Measurements from ENCODE around the gene RIMBP2.

The RIMBP2 gene

DNA sequence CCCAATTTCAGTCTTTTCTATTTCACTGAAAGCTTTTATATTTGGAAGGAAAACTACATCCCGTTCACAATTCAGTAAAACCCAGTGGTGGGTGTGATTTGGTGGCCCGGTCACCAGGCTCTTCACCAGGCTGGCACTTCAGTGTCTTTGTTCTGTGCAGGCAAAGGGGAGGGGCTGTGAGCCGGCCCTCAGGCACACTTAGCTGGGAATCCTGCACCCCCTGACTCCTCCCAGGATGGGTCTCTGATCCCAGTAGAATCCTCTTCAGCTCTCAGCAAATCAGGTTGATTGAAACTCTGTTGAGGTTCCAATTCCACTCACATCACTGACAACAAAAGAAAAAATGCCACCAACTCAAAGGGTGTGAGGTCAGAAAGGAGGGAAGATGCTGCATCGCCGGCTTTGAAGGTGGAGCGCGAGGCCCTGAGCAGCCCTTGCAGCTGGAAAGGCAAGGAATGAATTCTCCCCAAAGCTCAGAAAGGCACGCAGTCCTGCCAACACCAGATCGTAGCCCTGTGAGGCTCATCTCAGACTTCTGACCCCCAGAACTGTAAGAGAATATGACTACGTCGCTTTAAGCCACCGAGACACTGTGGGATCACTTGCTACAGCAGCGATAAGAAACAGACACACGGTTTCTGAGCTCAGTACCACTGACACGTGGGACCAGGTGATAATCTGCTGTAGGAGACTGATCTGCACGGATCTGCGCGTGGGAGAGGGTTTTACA lies 211.8 kb downstream of the RIMBP2 start:
- DNase-seq (ENCODE audit: low read depth), result no peak

DNA sequence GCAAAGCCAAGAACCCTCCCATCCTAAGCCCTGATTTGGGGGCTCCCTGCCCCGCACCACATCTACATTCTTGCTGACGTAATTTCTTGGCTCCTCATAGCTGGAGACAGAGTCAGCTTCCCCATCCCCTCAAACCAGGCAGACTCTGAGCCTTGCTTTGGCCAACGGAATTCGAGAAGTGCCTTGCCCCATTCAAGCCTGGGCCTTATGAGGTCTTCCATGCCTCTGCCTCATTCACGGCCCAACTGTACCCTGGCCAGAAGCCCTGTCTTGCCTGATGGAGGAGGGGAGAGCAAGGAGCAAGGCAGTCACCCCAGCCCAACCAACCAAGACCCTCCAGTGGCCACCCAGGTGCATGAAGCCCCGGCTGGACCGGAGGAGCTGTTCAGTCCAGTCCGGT lies 214.3 kb downstream of the RIMBP2 start:
- no peak for DNase-seq (ENCODE audit: low read depth)

DNA sequence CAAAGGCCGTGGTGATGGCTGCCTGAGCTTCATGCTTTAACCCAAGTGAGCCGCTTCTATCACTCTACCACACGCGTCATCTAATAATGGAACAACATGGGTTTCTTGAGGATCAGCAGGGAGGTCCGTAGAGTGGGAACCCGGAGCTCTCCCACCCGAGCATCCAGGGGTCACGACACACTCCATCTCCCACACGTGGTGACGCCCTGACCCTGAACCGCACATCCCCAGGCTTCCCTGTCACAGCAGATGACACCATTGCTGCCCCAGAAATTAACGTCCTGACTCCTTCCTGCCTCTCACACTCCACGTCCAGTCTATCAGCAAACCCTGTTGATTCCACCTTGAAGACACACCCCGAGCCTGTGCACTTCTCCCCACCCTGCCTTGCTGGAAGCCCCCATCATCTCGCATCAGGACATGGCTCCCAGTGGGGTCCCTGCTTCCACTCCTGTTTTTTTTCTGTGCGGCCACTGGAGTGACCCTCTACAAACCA lies 215.2 kb downstream of the RIMBP2 start:
- no peak for DNase-seq (ENCODE audit: low read depth)

DNA sequence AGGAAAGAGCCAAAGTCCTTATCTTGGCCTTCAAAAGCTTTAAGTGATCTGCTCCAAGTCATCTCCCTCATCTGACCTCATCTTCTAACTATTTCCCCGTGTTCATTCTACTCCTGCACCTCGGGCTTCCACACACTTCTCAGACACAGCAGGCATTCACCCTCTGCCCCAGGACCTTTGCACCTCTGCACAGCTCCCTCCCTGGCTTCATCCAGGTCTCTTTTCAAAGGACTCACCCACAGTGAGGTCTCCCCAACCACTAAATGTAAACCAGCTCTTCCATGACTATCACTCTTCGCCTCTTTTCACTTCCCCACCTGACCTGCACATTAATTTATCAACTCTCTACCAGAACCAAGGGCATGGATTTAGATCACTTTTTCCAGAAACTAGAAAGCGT lies 216.6 kb downstream of the RIMBP2 start:
- no peak for DNase-seq (ENCODE audit: low read depth)

DNA sequence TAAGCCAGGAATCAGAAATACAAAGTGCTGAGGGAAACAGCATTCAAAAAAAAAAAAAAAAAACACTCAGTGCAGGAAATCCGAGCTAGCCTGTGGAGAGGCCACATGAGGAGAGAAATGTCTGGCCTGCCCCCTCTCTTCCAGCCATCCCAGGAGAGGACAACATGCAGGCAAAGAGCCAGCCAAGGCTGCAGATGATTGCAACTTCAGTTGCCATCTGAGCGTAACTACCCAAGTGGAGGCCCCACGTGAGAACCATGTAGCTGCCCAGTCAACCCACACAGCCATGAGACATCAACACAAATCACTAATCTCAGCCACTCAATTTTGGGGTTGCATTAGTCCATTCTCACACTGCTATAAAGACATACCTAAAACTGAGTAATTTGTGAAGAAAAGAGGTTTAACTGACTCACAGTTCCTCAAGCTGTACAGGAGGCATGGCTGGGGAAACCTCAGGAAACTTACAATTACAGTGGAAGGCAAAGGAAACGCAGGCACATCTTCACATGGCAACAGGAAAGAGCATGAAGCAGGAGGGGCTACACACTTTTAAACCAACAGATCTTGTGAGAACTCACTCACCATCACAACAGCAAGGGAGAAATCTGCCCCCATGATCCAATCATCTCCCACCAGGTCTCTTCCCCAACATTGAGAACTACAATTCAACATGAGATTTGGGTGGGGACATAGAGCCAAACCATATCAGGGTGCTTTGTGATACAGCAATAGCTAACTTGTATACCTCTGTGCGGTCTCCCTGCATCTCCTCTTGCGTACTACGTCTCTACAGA lies 217.3 kb downstream of the RIMBP2 start:
- DNase-seq (ENCODE audit: low read depth), result no peak

DNA sequence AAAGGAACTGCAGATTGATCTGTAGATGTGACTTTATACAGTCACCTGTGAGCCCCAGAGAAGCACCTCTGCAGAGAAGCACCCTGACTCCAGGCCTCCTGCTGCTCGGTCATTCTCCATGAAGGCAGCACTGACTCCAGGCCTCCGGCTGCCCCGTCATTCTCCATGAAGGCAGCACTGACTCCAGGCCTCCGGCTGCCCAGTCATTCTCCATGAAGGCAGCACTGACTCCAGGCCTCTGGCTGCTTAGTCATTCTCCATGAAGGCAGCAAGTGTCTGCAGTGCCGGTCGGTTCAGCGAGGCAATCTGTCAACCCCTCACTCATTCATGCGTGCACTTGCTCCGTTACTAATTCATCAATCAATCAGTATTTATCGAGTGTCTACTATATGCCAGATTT lies 218.1 kb downstream of the RIMBP2 start:
- DNase-seq (ENCODE audit: low read depth), result no peak

DNA sequence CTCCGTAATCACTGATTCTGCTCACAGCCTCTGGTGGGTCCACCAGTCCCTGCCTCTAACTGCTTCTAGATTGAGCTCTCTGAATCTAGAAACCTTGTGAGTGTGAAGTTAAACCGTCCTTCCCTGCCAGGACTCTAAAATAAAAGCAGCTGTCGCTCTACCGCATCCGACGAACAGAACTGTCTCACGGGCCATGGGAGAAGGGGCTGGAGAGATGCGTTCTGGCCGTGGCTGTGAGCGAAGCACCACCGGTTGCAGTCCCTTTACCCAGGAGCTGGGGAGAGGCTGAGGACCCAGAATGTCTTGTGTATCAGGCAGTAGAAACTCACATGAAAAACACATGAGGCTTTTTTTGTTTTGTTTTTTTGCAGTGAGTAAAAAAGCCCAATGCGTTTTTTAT lies 218.8 kb downstream of the RIMBP2 start:
- no peak for DNase-seq (ENCODE audit: low read depth)

DNA sequence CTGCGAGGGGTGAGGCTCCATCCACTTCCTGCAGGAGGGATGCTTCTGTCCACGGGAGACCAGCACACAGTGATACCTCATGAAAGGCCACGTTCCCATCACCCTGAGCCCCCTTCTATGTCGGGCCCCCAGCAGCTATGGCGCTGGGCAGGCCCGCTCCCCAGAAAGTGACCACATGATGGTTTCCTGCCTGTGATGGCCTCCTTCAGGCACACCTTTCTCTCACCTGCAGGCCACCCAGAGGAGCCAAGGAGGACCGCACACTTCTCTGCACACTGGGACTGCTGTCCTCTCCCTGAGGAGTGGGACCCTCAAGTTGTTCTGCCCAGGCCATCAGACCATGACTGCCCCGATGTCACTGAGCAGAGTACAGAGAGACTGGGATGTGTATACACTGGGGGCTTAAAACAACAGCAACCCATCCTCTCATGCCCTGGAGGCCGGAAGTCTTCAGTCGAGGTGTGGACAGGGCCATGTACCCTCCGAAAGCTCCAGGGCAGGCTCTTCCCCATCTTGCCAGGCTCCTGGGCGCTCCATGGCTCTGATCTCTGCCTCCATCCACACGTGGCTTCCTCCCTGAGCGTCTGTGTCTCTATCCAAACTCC lies 219.5 kb downstream of the RIMBP2 start:
- no peak for DNase-seq (ENCODE audit: low read depth)

DNA sequence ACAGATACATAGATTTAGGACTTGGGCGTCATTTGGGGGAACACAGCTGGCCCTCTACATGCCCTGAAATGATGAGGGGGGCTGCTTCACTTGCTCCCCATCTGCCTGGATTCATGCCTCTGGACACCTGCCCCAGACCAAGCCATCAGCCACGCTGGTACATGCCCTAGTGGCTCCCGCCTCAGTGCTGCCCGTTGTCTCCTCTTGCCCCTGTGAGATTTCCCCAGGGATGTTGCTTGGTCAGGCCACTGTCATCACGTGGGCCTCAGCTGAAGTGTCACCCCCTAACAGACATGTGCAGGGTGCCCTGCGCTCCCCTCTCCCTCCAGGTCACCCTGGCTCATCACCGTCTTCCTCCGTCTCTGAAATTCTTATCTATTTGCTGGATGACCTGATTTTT lies 220.9 kb downstream of the RIMBP2 start:
- no peak for DNase-seq (ENCODE audit: low read depth)

DNA sequence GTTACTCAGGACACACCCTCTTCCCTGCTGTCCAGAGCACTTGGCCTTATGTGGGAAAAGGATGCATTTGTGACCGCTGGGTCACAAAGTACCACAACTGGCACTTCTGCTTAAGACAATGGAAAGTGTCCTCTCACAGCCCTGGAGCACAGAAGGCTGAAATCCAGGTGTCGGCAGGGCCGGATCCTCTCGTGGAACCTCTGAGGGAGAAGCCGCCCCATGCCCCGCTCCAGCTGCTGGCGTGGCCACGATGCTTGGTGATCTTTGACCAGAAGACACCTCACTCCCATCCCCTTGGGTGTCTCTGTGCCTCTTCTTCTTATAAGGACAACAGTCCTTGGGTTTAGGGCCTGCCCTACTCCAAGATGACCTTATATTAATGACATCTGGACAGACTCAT lies 221.4 kb downstream of the RIMBP2 start:
- DNase-seq (ENCODE audit: low read depth), result no peak

DNA sequence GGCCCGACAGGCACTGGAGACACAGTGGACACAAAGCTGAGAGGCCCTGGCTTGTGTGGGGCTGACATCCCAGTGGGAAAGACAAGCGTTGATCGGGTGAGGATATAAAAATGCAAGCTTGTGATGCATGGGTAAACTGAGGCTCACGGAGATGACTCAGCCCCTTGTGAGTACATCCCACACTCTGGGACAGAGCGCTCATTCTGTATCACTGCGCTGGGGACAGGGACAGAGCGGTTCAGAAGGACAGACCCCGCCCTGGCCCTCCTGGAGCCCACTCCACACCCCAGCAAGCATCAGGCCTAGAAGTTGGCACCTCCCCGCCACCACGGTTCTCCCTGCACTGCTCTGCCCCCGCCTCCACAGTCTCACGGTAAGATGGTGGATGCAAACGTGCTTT lies 222.1 kb downstream of the RIMBP2 start:
- no peak for DNase-seq (ENCODE audit: low read depth)

DNA sequence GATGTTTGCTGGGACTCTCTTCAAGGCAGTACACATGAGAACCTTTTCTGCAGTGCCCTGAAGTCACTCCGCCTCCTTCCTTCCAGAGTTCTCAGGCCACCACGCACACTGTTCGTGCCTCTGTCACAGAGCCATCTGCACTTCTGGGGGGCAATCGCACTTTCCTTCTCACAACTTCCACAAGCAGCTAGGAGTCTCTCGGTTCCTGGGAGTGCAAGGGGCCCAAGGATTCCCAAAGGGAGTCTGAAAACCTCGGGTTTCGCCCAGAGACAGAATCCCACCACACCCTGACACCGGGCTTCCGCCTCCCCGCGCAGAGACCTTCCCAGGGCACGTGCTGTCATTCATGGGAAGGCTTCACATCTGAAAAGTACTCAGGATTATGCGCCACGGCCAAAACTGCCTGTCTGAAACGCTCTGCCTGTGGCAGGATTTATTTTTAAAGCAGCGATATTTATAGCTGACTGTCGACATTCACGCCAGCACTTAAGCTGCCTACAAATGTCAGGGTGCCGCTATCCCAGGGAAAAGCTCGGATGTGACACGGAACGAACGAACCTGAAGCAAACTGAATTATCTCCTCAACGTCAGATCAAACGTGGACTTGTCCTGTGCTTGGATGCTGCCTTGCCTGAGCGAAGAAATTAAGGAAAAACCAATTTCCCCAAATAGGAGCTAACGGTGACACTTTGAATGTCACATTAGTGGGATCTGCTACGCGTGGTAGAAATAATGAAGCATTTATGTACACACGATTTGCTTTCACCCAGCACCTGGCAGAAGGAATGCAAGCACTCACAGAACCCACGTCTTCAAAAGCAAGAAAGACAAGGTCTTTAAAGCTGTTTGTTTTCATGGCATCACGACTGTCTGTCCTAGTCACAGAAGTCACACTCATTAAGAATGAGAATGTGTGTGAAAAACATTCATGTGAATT lies 224.4 kb downstream of the RIMBP2 start:
- DNase-seq (ENCODE audit: low read depth), result no peak

DNA sequence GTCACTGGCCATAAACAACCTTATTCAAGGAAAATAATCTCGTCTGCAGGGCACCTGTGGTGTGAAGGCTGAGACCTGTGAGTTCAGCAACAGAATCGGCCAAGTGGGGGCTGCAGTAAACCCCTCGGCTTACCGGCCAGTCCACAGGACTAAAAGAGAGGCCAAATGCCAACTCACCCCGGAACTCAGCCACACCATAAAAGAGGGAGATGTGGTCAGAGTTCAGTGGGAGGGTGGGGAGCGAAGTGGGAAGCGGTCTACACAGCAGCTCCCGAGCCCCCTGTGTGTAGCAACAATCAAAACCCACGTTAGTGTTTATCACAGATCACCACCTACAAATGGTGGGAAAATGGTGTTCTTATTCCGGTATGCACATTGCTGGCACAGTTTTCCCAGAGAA lies 225.4 kb downstream of the RIMBP2 start:
- DNase-seq (ENCODE audit: low read depth), result no peak

DNA sequence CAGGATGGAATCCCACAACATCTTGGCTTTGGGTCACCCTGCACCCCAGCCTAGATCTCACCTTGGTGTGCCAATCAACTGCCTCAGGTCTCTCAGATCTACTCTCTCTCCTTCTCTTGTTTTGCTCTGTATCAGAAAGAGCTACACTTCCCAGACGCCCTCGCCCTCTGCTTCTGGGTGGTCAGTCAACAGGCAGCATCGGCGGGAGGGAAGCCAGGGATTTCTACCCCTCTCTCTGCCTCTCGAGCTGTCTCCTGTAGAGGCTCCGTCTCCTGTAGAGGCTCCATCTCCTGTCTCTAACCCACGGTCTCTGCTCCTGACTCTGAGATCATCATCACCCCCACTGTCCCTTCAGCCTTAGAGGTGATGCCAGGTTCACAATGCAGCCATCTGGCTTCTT lies 226.8 kb downstream of the RIMBP2 start:
- DNase-seq (ENCODE audit: low read depth), result no peak

DNA sequence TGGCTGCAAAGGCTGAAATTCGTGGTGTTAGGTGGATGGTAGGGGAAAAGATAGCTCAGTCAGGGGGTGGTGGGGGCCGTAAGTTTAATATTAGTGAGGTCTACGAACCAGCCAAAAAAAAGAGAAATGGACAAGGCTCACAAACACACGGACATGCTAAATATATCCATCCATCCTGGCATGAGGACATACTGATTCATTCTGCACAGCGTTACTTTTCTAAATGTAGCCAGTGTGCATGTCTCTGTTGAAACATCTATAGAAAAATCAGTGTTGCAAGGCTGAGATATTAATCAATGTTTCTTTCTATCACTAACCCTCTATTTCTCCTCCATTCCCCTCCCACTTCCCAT lies 227.8 kb downstream of the RIMBP2 start:
- no peak for DNase-seq (ENCODE audit: low read depth)

DNA sequence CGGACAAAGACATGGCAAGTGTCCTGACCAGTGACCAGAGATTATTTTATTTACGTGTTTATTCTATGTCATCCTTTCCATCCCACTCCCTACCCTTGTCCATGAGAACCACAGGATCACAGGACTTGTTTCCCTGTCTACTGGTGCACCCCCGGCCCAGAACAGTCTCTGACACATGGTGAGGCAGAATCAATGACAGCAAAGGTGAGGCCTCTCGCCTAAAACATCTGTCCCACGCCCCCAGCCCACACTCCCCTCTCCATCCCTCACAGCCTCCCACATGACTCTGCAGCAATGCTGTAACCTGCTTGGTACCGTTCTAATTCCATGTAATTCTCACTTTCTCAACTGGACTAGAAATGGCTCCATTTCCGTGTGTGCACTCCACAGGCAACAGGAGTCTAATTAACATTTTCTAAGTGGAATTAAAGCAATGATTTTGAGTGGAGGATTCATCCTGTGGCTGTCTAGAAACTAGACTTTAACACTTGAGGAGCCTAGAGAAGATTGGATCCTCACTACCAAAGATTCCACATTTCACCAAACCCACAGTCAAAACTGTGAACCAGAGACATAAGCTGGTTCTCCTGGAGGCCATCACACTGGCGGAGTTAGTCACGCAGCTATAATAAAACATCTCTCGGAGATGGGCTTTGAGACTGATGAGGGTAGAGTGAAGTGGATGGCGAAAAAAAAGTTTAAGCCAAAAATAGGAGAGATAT lies 228.3 kb downstream of the RIMBP2 start:
- DNase-seq (ENCODE audit: low read depth), result no peak

DNA sequence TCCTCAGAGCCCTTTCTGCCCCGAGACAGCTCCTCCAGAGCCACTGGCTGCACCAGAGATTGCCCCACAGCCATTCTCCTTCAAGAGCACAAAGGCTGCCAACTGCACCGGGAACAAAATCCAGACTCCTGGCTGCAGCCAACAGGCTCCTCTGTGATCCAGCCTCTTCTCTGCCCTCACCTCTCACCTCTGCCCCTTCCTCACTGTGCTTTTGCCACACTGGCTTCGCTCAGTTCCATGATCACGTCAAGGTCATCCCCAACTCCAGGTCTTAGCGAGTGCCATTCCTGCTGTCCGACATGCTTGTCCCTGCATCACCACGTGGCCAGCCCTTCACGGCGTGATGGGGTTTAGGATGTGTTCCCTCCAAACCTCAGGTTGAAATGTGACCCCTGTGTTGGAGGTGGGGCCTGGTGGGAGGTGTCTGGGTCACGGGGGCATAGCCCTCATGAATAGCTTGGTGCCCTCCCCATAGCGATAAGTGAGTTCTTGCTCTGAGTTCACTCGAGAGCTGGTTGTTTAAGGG lies 229.1 kb downstream of the RIMBP2 start:
- no peak for DNase-seq (ENCODE audit: low read depth)

DNA sequence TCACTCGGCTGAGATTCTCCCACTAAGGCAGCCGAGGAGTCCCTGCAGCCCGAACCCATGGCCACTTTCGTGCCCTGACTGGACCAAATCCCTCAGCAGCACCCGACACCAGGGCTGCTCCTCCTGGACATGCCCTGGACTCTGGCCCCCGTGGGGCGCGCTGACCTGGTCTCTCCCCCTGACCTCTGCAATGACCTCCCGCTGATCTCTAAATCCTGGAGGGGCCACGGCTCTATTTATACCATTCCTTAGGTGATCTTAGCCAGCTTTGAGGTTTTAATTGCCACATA lies 230.0 kb downstream of the RIMBP2 start:
- no peak for DNase-seq (ENCODE audit: low read depth)

DNA sequence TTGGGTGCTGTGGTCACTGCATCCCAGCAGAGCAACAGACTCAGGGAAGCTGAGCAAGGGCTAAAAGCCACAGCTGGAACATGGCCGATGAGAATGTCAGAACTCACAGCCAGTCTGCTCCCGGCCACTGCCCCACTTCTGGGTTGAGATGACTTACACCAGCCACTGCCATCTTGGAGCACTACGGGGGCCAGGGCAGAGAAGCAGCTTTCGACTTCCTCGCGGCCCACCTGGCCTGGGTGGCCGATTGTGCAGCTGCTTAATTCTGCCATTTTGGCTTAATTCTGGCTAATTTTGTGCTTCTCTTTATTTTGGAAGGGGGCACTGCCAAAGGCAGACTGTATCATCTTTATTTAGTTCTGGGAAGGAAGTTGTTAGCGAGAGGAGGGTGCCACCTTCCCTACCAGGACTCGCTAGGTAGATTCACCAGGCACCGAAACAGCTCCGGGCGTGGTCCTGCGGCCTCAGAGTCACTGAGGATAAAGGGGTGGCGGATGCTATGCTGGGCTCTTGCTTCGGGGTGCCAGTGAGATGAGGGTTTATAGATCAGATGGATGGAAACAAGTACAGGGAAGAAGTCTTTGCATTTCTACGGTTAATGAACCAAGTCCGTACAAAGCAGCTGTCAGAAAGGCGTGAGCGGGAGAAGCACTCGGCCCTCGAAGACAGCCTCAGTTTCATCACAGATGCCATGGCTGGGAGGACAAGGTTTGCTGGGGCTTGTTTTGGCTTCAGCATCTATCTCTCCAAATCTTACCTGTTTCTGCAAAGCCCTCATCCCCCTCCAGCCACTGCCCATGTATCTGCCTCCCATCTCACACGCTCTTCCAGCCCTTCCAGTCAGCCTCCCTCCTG lies 230.6 kb downstream of the RIMBP2 start:
- DNase-seq (ENCODE audit: low read depth), result no peak

DNA sequence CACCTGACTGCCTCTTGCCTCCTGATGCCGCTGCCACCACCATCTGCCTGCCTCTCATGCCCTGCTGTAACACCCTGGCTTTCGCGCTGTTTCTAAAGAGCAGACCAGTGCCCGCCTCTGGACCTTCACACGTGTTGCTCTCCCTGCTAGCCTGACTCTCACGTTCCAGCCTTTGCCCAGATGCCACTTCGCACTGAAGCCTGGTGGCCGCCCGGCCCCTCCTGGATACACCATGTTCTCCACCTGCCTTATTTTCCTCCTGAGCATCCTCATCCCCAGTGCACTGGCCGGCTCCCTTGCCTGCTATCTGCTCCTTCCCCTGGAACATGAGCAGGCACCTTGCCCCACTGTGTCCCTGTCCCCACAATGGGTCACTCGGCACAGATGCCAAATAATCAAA lies 231.9 kb downstream of the RIMBP2 start:
- DNase-seq (ENCODE audit: low read depth), result no peak
